RWPE1 (cell line): Measurements from ENCODE around the gene SSH2.

Experiments
- CTCF ChIA-PET: fragments of 350-600 bp; sonication (Branson Sonifier 250); formaldehyde crosslinking; extraction: SDS; loops from one replicate; lab custom pipeline; 2021; lab: Yijun Ruan, JAX
- POLR2A ChIA-PET: fragments of 400-600 bp; formaldehyde crosslinking; extraction: SDS; loops from one replicate; lab custom pipeline; 2020; ENCODE audit warnings: antibody characterized with exemption; ENCODE audit not compliant: low non-redundant PET; lab: Yijun Ruan, JAX
- DNase-seq: peaks from one replicate; pipeline ENCODE4 v3.0.0; 2012; ENCODE audit warnings: low spot score
- H3K27ac ChIP-seq: fragments of 450-650 bp; 2 replicates; pipeline ENCODE4 v1.5.1; 2017
- CTCF ChIP-seq: fragments of 450-650 bp; conservative IDR thresholded peaks from 2 replicates; pipeline ENCODE4 v1.5.1; 2017; ENCODE audit warnings: low read depth, mild to moderate bottlenecking

Gene SSH2

GRCh38 chr17:29607557-29608195, 322.4 kb downstream of the SSH2 start:
- no peak for TF ChIP-seq CTCF
- ChIA-PET POLR2A (interaction anchor here (0.6 kb wide), 1 partner anchor 697 kb away, joined by 4 read pairs; no protein-coding TSS in a partner anchor), CTCF (interaction anchor here (0.6 to 1.9 kb wide), 4 partner anchors 10 to 239 kb away, joined by 3 to 11 read pairs (median 6); no protein-coding TSS in a partner anchor)
- peak overlapping the region; percentile 5; the same call in 1 of the 2 replicates for H3K27ac ChIP-seq
- DNase-seq: no peak

- TF ChIP-seq CTCF: no peak
- CTCF ChIA-PET: no interaction called here
- H3K27ac ChIP-seq: no peak overlapping the region
- POLR2A ChIA-PET: no interaction called here
- DNase-seq: no peak
These were observed 326.8 kb downstream of the SSH2 start for GRCh38 chr17:29603109-29603674.

DNA sequence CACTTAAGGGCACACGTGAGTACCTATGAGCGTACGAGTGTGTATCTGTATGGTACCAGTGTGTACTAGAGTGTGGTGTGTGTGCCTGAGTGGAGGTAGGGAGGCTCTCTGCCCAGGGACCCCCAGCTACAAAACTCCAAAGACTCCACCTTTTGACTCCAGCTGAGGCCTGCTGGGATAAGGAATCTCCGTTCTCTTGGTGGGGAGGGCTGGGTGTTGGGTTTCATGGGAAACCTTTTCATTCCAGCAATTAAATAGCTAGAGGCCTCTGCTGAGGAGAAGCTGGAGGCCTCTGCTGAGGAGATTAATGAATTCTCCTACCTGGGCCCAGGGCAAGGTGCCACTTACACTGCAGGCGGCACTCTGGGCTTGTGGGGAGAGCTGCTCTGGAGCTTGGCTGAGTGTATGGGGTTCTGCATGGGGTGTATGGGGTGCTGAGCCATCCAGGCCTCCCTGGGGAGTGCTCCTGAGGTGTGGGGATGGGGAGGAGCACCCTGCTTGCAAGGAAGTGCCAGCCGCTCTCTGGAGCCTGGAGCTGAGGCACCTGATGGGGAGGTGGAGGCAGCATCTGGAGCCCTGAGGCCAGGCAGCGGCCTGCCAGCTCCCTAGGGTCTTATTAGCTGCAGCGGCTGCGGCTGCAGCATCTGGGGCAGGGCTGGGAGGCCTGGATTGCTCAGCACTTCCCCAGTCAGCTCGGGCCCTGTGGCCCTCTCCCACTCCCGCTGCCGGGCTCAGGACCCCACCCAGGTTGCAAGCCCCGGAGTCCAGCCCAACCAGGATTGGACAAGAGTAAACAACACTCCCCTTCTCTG, 332.5 kb downstream of the SSH2 start:
- CTCF ChIA-PET: interaction anchor here (0.5 to 1.1 kb wide), 3 partner anchors 16 to 330 kb away, joined by 3 to 6 read pairs (median 3); no protein-coding TSS in a partner anchor
- DNase-seq: no peak
- POLR2A ChIA-PET: no interaction called here
- H3K27ac ChIP-seq: peak overlapping the region; percentile 99
- TF ChIP-seq CTCF: no peak

DNA sequence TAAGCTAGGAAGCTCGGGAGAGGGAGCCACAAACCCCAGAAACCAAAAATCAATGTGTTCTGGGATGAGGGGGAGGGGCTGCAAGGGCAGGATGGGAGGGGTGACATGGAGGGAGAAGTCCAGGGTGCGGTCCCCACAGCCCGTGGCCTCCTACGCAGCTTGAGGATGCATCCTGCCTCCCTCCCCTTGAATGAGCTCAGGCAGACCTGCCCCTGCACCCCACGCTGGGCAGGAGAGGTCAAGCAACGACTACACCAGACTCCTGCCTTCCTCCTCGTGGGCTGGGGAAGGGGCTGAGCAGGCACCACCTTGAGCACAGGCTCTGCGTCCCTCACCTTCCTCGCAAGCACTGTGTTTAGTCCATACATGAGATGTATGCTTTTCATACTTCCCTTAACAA, 333.2 kb downstream of the SSH2 start:
- DNase-seq: no peak
- ChIA-PET CTCF (interaction anchor here (0.6 kb wide), 2 partner anchors 16 to 1459 kb away, joined by 3 read pairs; no protein-coding TSS in a partner anchor), POLR2A (no interaction called here)
- peak overlapping the region; percentile 99 for H3K27ac ChIP-seq
- no peak for TF ChIP-seq CTCF

GRCh38 chr17:29595943-29596774, 333.9 kb downstream of the SSH2 start:
- ChIA-PET POLR2A (no interaction called here), CTCF (interaction anchor here (0.6 kb wide), 1 partner anchor 1458 kb away, joined by 3 read pairs; no protein-coding TSS in a partner anchor)
- H3K27ac ChIP-seq: peak overlapping the region; percentile 99
- DNase-seq: no peak
- no peak for TF ChIP-seq CTCF
